CD4-positive, alpha-beta T cell treated with Interleukin-6 for 4 hours (primary cell): ENCODE results near the gene NRDE2.
"Not testable (repeated sequence)": the region's sequence is repeated elsewhere in the genome, so short reads cannot be mapped to it uniquely, and the experiment has no call there.

Experiments
- DNase-seq: peaks from one replicate; pipeline ENCODE4 v3.0.0-alpha.2; 2020; ENCODE audit warnings: mixed read lengths

NRDE2 gene

GRCh38 chr14:90263748-90264449 is 67.8 kb downstream of the NRDE2 start:
- no peak for DNase-seq

GRCh38 chr14:90256354-90257131 is 75.2 kb downstream of the NRDE2 start, which contains the start of gene PSMC1:
Gene PSMC1 (plus strand): TSS chr14:90256553. CDS start chr14:90256598, 45 bp downstream.
- peak; percentile 86 for DNase-seq

- DNase-seq = no peak
Measured at GRCh38 chr14:90255871-90256270, 75.9 kb downstream of the NRDE2 start.

GRCh38 chr14:90253826-90254225 is 77.9 kb downstream of the NRDE2 start:
- DNase-seq = no peak

GRCh38 chr14:90248594-90248993 is 83.1 kb downstream of the NRDE2 start:
- DNase-seq = no peak

- DNase-seq = not testable (repeated sequence)
Measured at GRCh38 chr14:90247441-90247840, 84.3 kb downstream of the NRDE2 start.

- DNase-seq = no peak
Measured at GRCh38 chr14:90246936-90247335, 84.8 kb downstream of the NRDE2 start.

- DNase-seq = no peak
Measured at GRCh38 chr14:90242444-90242843, 89.3 kb downstream of the NRDE2 start.

GRCh38 chr14:90239139-90239538 is 92.6 kb downstream of the NRDE2 start:
- DNase-seq = no peak

- DNase-seq = peak; percentile 57
Measured at GRCh38 chr14:90235179-90235976, 96.4 kb downstream of the NRDE2 start.

GRCh38 chr14:90229942-90230341 is 101.8 kb downstream of the NRDE2 start:
- not testable (repeated sequence) for DNase-seq

- no peak for DNase-seq
Measured at GRCh38 chr14:90228478-90228877, 103.3 kb downstream of the NRDE2 start.
